Psoas muscle (tissue), 8 donors: ENCODE results near the gene PALB2. TPM values are rescaled to one million over a fixed set of nuclear protein-coding genes. Genes with fewer than 3 reads are reported as not detected.
A peak's percentile ranks its signal among the peaks of the same experiment; 100 is the strongest.

ENCODE experiments used
- ATAC-seq, 4 donors: fragments of 200-7000 bp; cut with Tn5 transposase; one replicate each; pipeline ENCODE4 v1.9.1; 2020; ENCODE audit warnings: moderate library complexity in 3 of 4, mild to moderate bottlenecking in 2 of 4
- DNase-seq, 2 donors: peaks; one replicate each; pipeline ENCODE4 v3.0.0-alpha.2; 2020
- H3K27ac ChIP-seq: fragments of 200-600 bp; one replicate; pipeline ENCODE4 v1.8.0; 2022
- H3K27me3 ChIP-seq, 3 donors: fragments of 200-600 bp in 1 of 3; one replicate each; pipeline versions ENCODE4 v1.6.1 to v1.8.0; 2013 to 2022; ENCODE audit warnings: low read length in 2 of 3, mild to moderate bottlenecking in 2 of 3, moderate library complexity in 1 of 3; ENCODE audit not compliant: insufficient read depth in 3 of 3
- H3K36me3 ChIP-seq, 2 donors: fragments of 200-600 bp in 1 of 2; one replicate each; pipeline versions ENCODE4 v1.6.1 to v1.8.0; 2013 to 2022; ENCODE audit warnings: low read depth in 1 of 2, mild to moderate bottlenecking in 1 of 2, moderate library complexity in 1 of 2; ENCODE audit not compliant: insufficient read depth in 1 of 2
- H3K4me1 ChIP-seq: fragments of 200-600 bp; one replicate; pipeline ENCODE4 v1.8.0; 2022
- H3K4me3 ChIP-seq: fragments of 200-600 bp; one replicate; pipeline ENCODE4 v1.8.0; 2022; ENCODE audit warnings: mild to moderate bottlenecking
- H3K9me3 ChIP-seq: fragments of 200-600 bp; one replicate; pipeline ENCODE4 v1.8.0; 2022
- CTCF ChIP-seq: fragments of 200-600 bp; IDR thresholded peaks from one replicate; pipeline ENCODE4 v1.8.0; 2022; ENCODE audit warnings: antibody characterized with exemption
- WGBS, 3 donors: extraction: QIAGEN DNeasy Blood & Tissue Kit; methylation state at CpG; one replicate each; pipeline versions ENCODE4 v1.1.6 to v1.1.7; 2013; 5-methylcytosine and 5-hydroxymethylcytosine counted together
- intact Hi-C, 2 donors: fragments of 100-400 bp; cut with DNase I; formaldehyde crosslinking; loops; one replicate each; pipeline versions ENCODE4 v1.11.0 to v1.14.2; 2022
- polyA plus RNA-seq, 3 donors: library from polyadenylated mRNA; stranded (reverse); fragments of 200-250 nt; gene quantifications; one replicate each; pipeline ENCODE4 v1.2.3, GENCODE V29; 2013
- total RNA-seq, 4 donors: library from RNA; stranded (reverse); fragmentation: NEBNext Ultra II Directional in 2 of 4; extraction: Animal tissue kit (Norgen Biotek cat#: 25700) in 2 of 4; gene quantifications; one replicate each; pipeline versions ENCODE4 v1.2.1 to v1.2.4, GENCODE V29; 2021 to 2023
- donor health status: healthy with polysubstance abuse.
- donor health status: DM: no; HTN: no; CAD: no; lungs with moderate emphysema.
- donor health status: Bipolar disorder and iron deficiency.
- donor health status: healthy.
- donor health status: DM: yes; HTN: yes; CAD: no.
- donor health status: DM: no; HTN: no; CAD: no.
- donor health status: DM: no; HTN: no; CAD: no.
- donor health status: DM: yes; HTN: yes; CAD: no.

PALB2 gene
- total and polyA plus RNA-seq, 7 donors = 4.3 to 10.6 (median 6.2) TPM

GRCh38 chr16:23676924-23677480 is 35.9 kb upstream of the PALB2 start:
- no peaks in the 10 kb centered on the region for H3K27me3 ChIP-seq
- no peak for TF ChIP-seq CTCF
- intact Hi-C loops = loop anchor here in 1 of 2 donors (10.0 kb wide), 1 partner anchor 358 kb away; no protein-coding TSS in a partner anchor
- ATAC-seq (no peak), DNase-seq (no peak)
- peaks cover 2 to 47% of the 10 kb centered on the region in 2 donors for H3K36me3 ChIP-seq
- H3K4me3 ChIP-seq = no peak overlapping the region
- WGBS, 3 donors = 93 to 96% (median 94%) methylated on average over 2 of the region's 2 CpGs
- H3K9me3 ChIP-seq = no peaks in the 10 kb centered on the region
- H3K4me1 ChIP-seq = peaks cover 4% of the 10 kb centered on the region
- no peak overlapping the region for H3K27ac ChIP-seq

- WGBS, 3 donors = 45 to 56% (median 48%) methylated on average over 8 of the region's 8 CpGs
- H3K9me3 ChIP-seq = no peaks in the 10 kb centered on the region
- peaks cover 2 to 43% of the 10 kb centered on the region in 2 donors for H3K36me3 ChIP-seq
- no peak overlapping the region for H3K4me3 ChIP-seq
- no peak overlapping the region for H3K27ac ChIP-seq
- no peak for TF ChIP-seq CTCF
- peaks cover 15% of the 10 kb centered on the region for H3K4me1 ChIP-seq
- ATAC-seq (no peak), DNase-seq (no peak)
- intact Hi-C loops = loop anchor here in 1 of 2 donors (10.0 kb wide), 1 partner anchor 361 kb away; no protein-coding TSS in a partner anchor
- H3K27me3 ChIP-seq = no peaks in the 10 kb centered on the region
These were observed 33.0 kb upstream of the PALB2 start for GRCh38 chr16:23673971-23674614.

- Histone ChIP-seq H3K27me3 (no peaks in the 10 kb centered on the region), H3K9me3 (no peaks in the 10 kb centered on the region), H3K36me3 (peaks cover 12 to 81% of the 10 kb centered on the region in 2 donors), H3K27ac (peak overlapping the region; percentile 27), H3K4me3 (no peak overlapping the region), H3K4me1 (peaks cover 11% of the 10 kb centered on the region)
- 32 to 47% (median 40%) methylated on average over 4 of the region's 4 CpGs for WGBS, 3 donors
- intact Hi-C loops = loop anchor here in 1 of 2 donors (10.0 kb wide), 1 partner anchor 365 kb away; no protein-coding TSS in a partner anchor
- TF ChIP-seq CTCF = no peak
- peak; percentile 70 to 95 (median 79) for ATAC-seq
- DNase-seq = peak in 1 of 2 donors; percentile 73
These were observed 29.1 kb upstream of the PALB2 start for GRCh38 chr16:23670137-23670776.

GRCh38 chr16:23668873-23669272 is 27.8 kb upstream of the PALB2 start:
- H3K27me3 ChIP-seq = no peaks in the 10 kb centered on the region
- TF ChIP-seq CTCF = no peak
- H3K4me3 ChIP-seq = no peak overlapping the region
- peaks cover 15 to 86% of the 10 kb centered on the region in 2 donors for H3K36me3 ChIP-seq
- no peak for ATAC-seq
- no peak overlapping the region for H3K27ac ChIP-seq
- no peaks in the 10 kb centered on the region for H3K9me3 ChIP-seq
- DNase-seq = no peak
- WGBS, 3 donors = 64 to 82% (median 77%) methylated on average over 4 of the region's 4 CpGs
- peaks cover 11% of the 10 kb centered on the region for H3K4me1 ChIP-seq
- intact Hi-C loops = no loop called here
